ENCODE data around the gene SEMA3D. TPM values are rescaled to one million over a fixed set of nuclear protein-coding genes. Genes with fewer than 3 reads are reported as not detected.

Gene SEMA3D
- total and polyA plus RNA-seq, 9 of the 15 experiments (the other 6 are each of a cell fraction or from before 2014, with no cell fraction given), result 0.01 to 0.10 (median 0.04) TPM; not detected in 1

- no peaks in the 10 kb centered on the region for H3K9me3 ChIP-seq (replicated peaks; ENCODE audit: control insufficient read depth, insufficient read depth, low read depth, low read length)
- no peaks in the 10 kb centered on the region for H3K27me3 ChIP-seq (ENCODE audit: control insufficient read depth in 2 of 2, insufficient read depth in 2 of 2, low read length in 2 of 2)
- ChIA-PET POLR2A (no interaction called here), CTCF (ENCODE audit: low intra/inter-chr PET ratio) (no interaction called here)
- no peaks in the 10 kb centered on the region for H3K9me1 ChIP-seq (ENCODE audit: control insufficient read depth, insufficient read depth, low read length)
- FAIRE-seq (no peak), DNase-seq (ENCODE audit: extremely low read depth in 1 of 4, low spot score in 3 of 4) (no peak), ATAC-seq (no peak)
- H4K20me1 ChIP-seq (replicated peaks; ENCODE audit: control insufficient read depth, insufficient read depth, low read length), result no peaks in the 10 kb centered on the region
- no peaks in the 10 kb centered on the region for H3K79me2 ChIP-seq (ENCODE audit: control insufficient read depth, insufficient read depth, low read length)
- no peak overlapping the region for H3K27ac ChIP-seq (ENCODE audit: extremely low read depth, low read depth, low read length)
- H2AFZ ChIP-seq (ENCODE audit: low read depth, low read length), result no peak overlapping the region
- intact Hi-C loops (cut with micrococcal nuclease) (no loop called here), in situ Hi-C loops (cut with MboI) (no loop called here)
- H3K4me2 ChIP-seq (ENCODE audit: insufficient read depth, low read length), result no peak overlapping the region
- H3K4me3 ChIP-seq, result no peak overlapping the region
- no peaks in the 10 kb centered on the region for H3K36me3 ChIP-seq (ENCODE audit: control insufficient read depth, insufficient read depth, low read length)
- no peaks in the 10 kb centered on the region for H3K4me1 ChIP-seq (replicated peaks in 1 of 2; ENCODE audit: control insufficient read depth in 2 of 2, insufficient read depth in 2 of 2, low read length in 2 of 2)
- no TSS peak for BruUV-seq (replicated peaks)
- no peak overlapping the region for H3K9ac ChIP-seq (ENCODE audit: insufficient read depth in 1 of 2, low read depth in 2 of 2, low read length in 2 of 2)
- TF ChIP-seq DACH1 (IDR thresholded peaks at IDR 0.05; ENCODE audit: partially characterized antibody) (no peak), ZNF586 (CRISPR knock-in tag; conservative IDR thresholded peaks at IDR 0.05) (no peak), U2AF2 (optimal IDR thresholded peaks at IDR 0.05; ENCODE audit: low read depth, low read length) (no peak), CCAR2 (IDR thresholded peaks at IDR 0.05; ENCODE audit: low read depth, low read length) (no peak), HDAC8 (tag; IDR thresholded peaks at IDR 0.05) (no peak), BCL6 (CRISPR knock-in tag; IDR thresholded peaks at IDR 0.05) (no peak), SMARCA5 (IDR thresholded peaks at IDR 0.05) (no peak), ZNF263 (CRISPR knock-in tag; IDR thresholded peaks at IDR 0.05; ENCODE audit: borderline replicate concordance) (no peak), ZNF75A (CRISPR knock-in tag; IDR thresholded peaks at IDR 0.05) (no peak), DDX20 (tag; IDR thresholded peaks at IDR 0.05; ENCODE audit: low read depth) (no peak)
- TF ChIP-seq, protein P1, sequence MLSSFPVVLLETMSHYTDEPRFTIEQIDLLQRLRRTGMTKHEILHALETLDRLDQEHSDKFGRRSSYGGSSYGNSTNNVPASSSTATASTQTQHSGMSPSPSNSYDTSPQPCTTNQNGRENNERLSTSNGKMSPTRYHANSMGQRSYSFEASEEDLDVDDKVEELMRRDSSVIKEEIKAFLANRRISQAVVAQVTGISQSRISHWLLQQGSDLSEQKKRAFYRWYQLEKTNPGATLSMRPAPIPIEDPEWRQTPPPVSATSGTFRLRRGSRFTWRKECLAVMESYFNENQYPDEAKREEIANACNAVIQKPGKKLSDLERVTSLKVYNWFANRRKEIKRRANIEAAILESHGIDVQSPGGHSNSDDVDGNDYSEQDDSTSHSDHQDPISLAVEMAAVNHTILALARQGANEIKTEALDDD (IDR thresholded peaks at IDR 0.05), result no peak
- TF ChIP-seq, protein P2, sequence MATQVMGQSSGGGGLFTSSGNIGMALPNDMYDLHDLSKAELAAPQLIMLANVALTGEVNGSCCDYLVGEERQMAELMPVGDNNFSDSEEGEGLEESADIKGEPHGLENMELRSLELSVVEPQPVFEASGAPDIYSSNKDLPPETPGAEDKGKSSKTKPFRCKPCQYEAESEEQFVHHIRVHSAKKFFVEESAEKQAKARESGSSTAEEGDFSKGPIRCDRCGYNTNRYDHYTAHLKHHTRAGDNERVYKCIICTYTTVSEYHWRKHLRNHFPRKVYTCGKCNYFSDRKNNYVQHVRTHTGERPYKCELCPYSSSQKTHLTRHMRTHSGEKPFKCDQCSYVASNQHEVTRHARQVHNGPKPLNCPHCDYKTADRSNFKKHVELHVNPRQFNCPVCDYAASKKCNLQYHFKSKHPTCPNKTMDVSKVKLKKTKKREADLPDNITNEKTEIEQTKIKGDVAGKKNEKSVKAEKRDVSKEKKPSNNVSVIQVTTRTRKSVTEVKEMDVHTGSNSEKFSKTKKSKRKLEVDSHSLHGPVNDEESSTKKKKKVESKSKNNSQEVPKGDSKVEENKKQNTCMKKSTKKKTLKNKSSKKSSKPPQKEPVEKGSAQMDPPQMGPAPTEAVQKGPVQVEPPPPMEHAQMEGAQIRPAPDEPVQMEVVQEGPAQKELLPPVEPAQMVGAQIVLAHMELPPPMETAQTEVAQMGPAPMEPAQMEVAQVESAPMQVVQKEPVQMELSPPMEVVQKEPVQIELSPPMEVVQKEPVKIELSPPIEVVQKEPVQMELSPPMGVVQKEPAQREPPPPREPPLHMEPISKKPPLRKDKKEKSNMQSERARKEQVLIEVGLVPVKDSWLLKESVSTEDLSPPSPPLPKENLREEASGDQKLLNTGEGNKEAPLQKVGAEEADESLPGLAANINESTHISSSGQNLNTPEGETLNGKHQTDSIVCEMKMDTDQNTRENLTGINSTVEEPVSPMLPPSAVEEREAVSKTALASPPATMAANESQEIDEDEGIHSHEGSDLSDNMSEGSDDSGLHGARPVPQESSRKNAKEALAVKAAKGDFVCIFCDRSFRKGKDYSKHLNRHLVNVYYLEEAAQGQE (IDR thresholded peaks at IDR 0.05; ENCODE audit: borderline replicate concordance), result no peak
- TF ChIP-seq, protein P2 (CRISPR knock-in tag; IDR thresholded peaks at IDR 0.05; ENCODE audit: low read depth), result no peak
- TF ChIP-seq, protein P3, sequence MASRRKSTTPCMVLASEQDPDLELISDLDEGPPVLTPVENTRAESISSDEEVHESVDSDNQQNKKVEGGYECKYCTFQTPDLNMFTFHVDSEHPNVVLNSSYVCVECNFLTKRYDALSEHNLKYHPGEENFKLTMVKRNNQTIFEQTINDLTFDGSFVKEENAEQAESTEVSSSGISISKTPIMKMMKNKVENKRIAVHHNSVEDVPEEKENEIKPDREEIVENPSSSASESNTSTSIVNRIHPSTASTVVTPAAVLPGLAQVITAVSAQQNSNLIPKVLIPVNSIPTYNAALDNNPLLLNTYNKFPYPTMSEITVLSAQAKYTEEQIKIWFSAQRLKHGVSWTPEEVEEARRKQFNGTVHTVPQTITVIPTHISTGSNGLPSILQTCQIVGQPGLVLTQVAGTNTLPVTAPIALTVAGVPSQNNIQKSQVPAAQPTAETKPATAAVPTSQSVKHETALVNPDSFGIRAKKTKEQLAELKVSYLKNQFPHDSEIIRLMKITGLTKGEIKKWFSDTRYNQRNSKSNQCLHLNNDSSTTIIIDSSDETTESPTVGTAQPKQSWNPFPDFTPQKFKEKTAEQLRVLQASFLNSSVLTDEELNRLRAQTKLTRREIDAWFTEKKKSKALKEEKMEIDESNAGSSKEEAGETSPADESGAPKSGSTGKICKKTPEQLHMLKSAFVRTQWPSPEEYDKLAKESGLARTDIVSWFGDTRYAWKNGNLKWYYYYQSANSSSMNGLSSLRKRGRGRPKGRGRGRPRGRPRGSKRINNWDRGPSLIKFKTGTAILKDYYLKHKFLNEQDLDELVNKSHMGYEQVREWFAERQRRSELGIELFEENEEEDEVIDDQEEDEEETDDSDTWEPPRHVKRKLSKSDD (conservative IDR thresholded peaks at IDR 0.05; ENCODE audit: low read length), result no peak
Observed at GRCh38 chr7:85196696-85197095, 9.8 kb upstream of the SEMA3D start.

Measured in K562 (cell line).